ENCODE data around the gene ADM2. TPM values are rescaled to one million over a fixed set of nuclear protein-coding genes. Genes with fewer than 3 reads are reported as not detected.

Gene ADM2
- total RNA-seq, 1 donor from 2014 or later: 23.0 TPM

DNA sequence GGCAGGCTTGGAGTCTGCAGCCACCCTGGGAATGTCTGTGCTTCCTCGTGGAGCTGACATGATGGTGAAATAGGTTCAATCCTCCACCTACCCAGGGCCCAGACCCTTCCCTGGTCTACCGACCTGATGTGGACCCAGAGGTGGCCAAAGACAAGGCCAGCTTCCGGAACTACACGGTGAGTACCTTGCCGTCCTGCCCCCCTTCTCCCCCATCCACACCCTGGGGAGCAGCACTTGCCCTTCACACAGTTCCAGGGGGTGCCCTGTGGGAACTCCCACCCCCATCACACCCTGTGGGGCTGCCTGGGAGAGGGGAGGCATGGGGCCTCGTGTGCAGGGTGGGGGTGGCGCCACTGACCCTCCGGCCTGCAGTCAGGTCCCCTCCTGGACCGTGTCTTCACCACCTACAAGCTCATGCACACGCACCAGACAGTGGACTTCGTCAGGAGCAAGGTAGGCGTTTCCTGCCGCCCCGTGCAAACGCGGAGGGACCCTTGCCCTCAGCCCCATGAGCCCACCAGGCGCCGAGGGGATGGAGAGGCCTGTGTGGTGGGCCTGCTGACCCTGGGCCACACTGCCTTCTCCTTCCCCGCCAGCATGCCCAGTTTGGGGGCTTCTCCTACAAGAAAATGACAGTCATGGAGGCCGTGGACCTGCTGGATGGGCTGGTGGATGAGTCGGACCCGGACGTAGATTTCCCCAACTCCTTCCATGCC, 6.1 kb downstream of the ADM2 start:
- no peak overlapping the region for H3K27ac ChIP-seq (ENCODE audit: low read depth, low read length)
- H3K36me3 Mint-ChIP-seq (ENCODE audit: low read depth, unreplicated experiment): peaks cover 5% of the 10 kb centered on the region
- H3K27ac Mint-ChIP-seq (ENCODE audit: unreplicated experiment): no peak overlapping the region
- no peak for TF ChIP-seq EZH2 (IDR thresholded peaks at IDR 0.05; ENCODE audit: insufficient read depth, low read length)
- no peak for TF ChIP-seq CTCF (IDR thresholded peaks at IDR 0.05; ENCODE audit: insufficient read depth, low read depth, low read length)
- no peak overlapping the region for H3K4me3 Mint-ChIP-seq (ENCODE audit: unreplicated experiment)
- H3K9me3 Mint-ChIP-seq (ENCODE audit: unreplicated experiment): no peaks in the 10 kb centered on the region
- peaks cover 6% of the 10 kb centered on the region for H3K4me1 Mint-ChIP-seq (ENCODE audit: low read depth, unreplicated experiment)
- no peaks in the 10 kb centered on the region for H3K9me3 ChIP-seq (ENCODE audit: insufficient read depth, low read depth, low read length)
- no peak for DNase-seq (ENCODE audit: low read depth)
- no peak overlapping the region for H3K4me3 ChIP-seq (ENCODE audit: insufficient read depth, low read depth, low read length)
- H4K20me1 ChIP-seq (ENCODE audit: insufficient read depth, low read length): no peaks in the 10 kb centered on the region
- H3K4me2 ChIP-seq (ENCODE audit: low read length): no peak overlapping the region
- H3K27me3 ChIP-seq (ENCODE audit: insufficient read depth, low read length): peaks cover 2% of the 10 kb centered on the region
- no peak overlapping the region for H3K9ac ChIP-seq (ENCODE audit: low read length)
- FAIRE-seq: no peak
- H2AFZ ChIP-seq (ENCODE audit: low read depth, low read length): no peak overlapping the region
- H3K36me3 ChIP-seq (ENCODE audit: insufficient read depth, low read length): no peaks in the 10 kb centered on the region
- H3K27me3 Mint-ChIP-seq (ENCODE audit: low read depth, unreplicated experiment): peaks cover 7% of the 10 kb centered on the region
- H3K79me2 ChIP-seq (ENCODE audit: insufficient read depth, low read length): no peaks in the 10 kb centered on the region
- H3K4me1 ChIP-seq (ENCODE audit: insufficient read depth, low read length): peaks cover 7% of the 10 kb centered on the region

GRCh38 chr22:50488006-50488677, 6.8 kb downstream of the ADM2 start:
- Histone ChIP-seq H3K4me1 (ENCODE audit: insufficient read depth, low read length) (peaks cover 7% of the 10 kb centered on the region), H3K4me2 (ENCODE audit: low read length) (no peak overlapping the region), H3K27me3 (ENCODE audit: insufficient read depth, low read length) (no peaks in the 10 kb centered on the region), H3K4me3 (ENCODE audit: insufficient read depth, low read depth, low read length) (no peak overlapping the region), H2AFZ (ENCODE audit: low read depth, low read length) (no peak overlapping the region), H3K9me3 (ENCODE audit: insufficient read depth, low read depth, low read length) (no peaks in the 10 kb centered on the region), H3K9ac (ENCODE audit: low read length) (no peak overlapping the region), H3K27ac (ENCODE audit: low read depth, low read length) (no peak overlapping the region), H4K20me1 (ENCODE audit: insufficient read depth, low read length) (no peaks in the 10 kb centered on the region), H3K36me3 (ENCODE audit: insufficient read depth, low read length) (no peaks in the 10 kb centered on the region), H3K79me2 (ENCODE audit: insufficient read depth, low read length) (no peaks in the 10 kb centered on the region)
- no peak for TF ChIP-seq EZH2 (IDR thresholded peaks at IDR 0.05; ENCODE audit: insufficient read depth, low read length)
- TF ChIP-seq CTCF (IDR thresholded peaks at IDR 0.05; ENCODE audit: insufficient read depth, low read depth, low read length): no peak
- Mint-ChIP-seq H3K27me3 (ENCODE audit: low read depth, unreplicated experiment) (peaks cover 7% of the 10 kb centered on the region), H3K36me3 (ENCODE audit: low read depth, unreplicated experiment) (peaks cover 5% of the 10 kb centered on the region), H3K4me3 (ENCODE audit: unreplicated experiment) (no peak overlapping the region), H3K4me1 (ENCODE audit: low read depth, unreplicated experiment) (peaks cover 6% of the 10 kb centered on the region), H3K27ac (ENCODE audit: unreplicated experiment) (no peak overlapping the region), H3K9me3 (ENCODE audit: unreplicated experiment) (no peaks in the 10 kb centered on the region)
- FAIRE-seq: no peak
- no peak for DNase-seq (ENCODE audit: low read depth)

- H3K4me3 Mint-ChIP-seq (ENCODE audit: unreplicated experiment): no peak overlapping the region
- peaks cover 6% of the 10 kb centered on the region for H3K4me1 Mint-ChIP-seq (ENCODE audit: low read depth, unreplicated experiment)
- Histone ChIP-seq H3K4me3 (ENCODE audit: insufficient read depth, low read depth, low read length) (no peak overlapping the region), H3K79me2 (ENCODE audit: insufficient read depth, low read length) (no peaks in the 10 kb centered on the region), H3K4me1 (ENCODE audit: insufficient read depth, low read length) (peaks cover 7% of the 10 kb centered on the region), H3K9ac (ENCODE audit: low read length) (no peak overlapping the region), H2AFZ (ENCODE audit: low read depth, low read length) (no peak overlapping the region), H3K9me3 (ENCODE audit: insufficient read depth, low read depth, low read length) (no peaks in the 10 kb centered on the region), H3K27ac (ENCODE audit: low read depth, low read length) (no peak overlapping the region), H4K20me1 (ENCODE audit: insufficient read depth, low read length) (no peaks in the 10 kb centered on the region), H3K4me2 (ENCODE audit: low read length) (no peak overlapping the region), H3K36me3 (ENCODE audit: insufficient read depth, low read length) (no peaks in the 10 kb centered on the region), H3K27me3 (ENCODE audit: insufficient read depth, low read length) (no peaks in the 10 kb centered on the region)
- H3K27me3 Mint-ChIP-seq (ENCODE audit: low read depth, unreplicated experiment): peaks cover 7% of the 10 kb centered on the region
- no peak overlapping the region for H3K27ac Mint-ChIP-seq (ENCODE audit: unreplicated experiment)
- DNase-seq (ENCODE audit: low read depth): no peak
- H3K9me3 Mint-ChIP-seq (ENCODE audit: unreplicated experiment): no peaks in the 10 kb centered on the region
- no peak for FAIRE-seq
- TF ChIP-seq CTCF (IDR thresholded peaks at IDR 0.05; ENCODE audit: insufficient read depth, low read depth, low read length) (no peak), EZH2 (IDR thresholded peaks at IDR 0.05; ENCODE audit: insufficient read depth, low read length) (no peak)
- peaks cover 5% of the 10 kb centered on the region for H3K36me3 Mint-ChIP-seq (ENCODE audit: low read depth, unreplicated experiment)
Measured at GRCh38 chr22:50488886-50489285, 7.5 kb downstream of the ADM2 start.
